ENCODE measurements around the gene ARAP1. TPM values are rescaled to one million over a fixed set of nuclear protein-coding genes. Genes with fewer than 3 reads are reported as not detected.

Gene ARAP1
- total and polyA plus RNA-seq, 2 donors (not counting 3 experiments of a cell fraction or from before 2014, with no cell fraction given) = 36.8 to 66.2 TPM

- TF ChIP-seq JUN (IDR thresholded peaks at IDR 0.05; ENCODE audit: borderline replicate concordance, insufficient read depth, insufficient read length, low read depth) (no peak), FOS (IDR thresholded peaks at IDR 0.05; ENCODE audit: borderline replicate concordance, insufficient read depth, low read length) (no peak), POLR2AphosphoS5 (IDR thresholded peaks at IDR 0.05; ENCODE audit: insufficient read depth, low read depth, low read length) (no peak), MYC (IDR thresholded peaks at IDR 0.05; ENCODE audit: low read depth, low read length) (no peak), GATA2 (IDR thresholded peaks at IDR 0.05; ENCODE audit: insufficient read depth, insufficient read length, low read depth, low read length) (no peak), CTCF (IDR thresholded peaks at IDR 0.05; ENCODE audit: extremely low read depth in 1 of 2, insufficient read depth in 1 of 2, low read depth in 1 of 2, low read length in 2 of 2) (no peak), MAX (IDR thresholded peaks at IDR 0.05; ENCODE audit: insufficient read depth, insufficient read length) (no peak), POLR2A (IDR thresholded peaks at IDR 0.05; ENCODE audit: low read depth, low read length) (no peak), EZH2 (IDR thresholded peaks at IDR 0.05; ENCODE audit: borderline replicate concordance, low read depth, low read length, severe bottlenecking) (no peak)
- DNase-seq (ENCODE audit: low read depth, low spot score) (no peak), FAIRE-seq (no peak)
- Histone ChIP-seq H3K27me3 (ENCODE audit: control insufficient read depth in 2 of 2, insufficient read depth in 2 of 2, low read length in 2 of 2) (no peaks in the 10 kb centered on the region), H3K27ac (ENCODE audit: insufficient read depth, low read depth, low read length) (no peak overlapping the region), H3K4me1 (ENCODE audit: control insufficient read depth, extremely low read depth, insufficient read depth, low read length) (peaks cover 20% of the 10 kb centered on the region), H3K9me1 (replicated peaks; ENCODE audit: control insufficient read depth, extremely low read depth, insufficient read depth, low read length) (no peaks in the 10 kb centered on the region), H3K36me3 (ENCODE audit: control insufficient read depth in 2 of 2, extremely low read depth in 1 of 2, insufficient read depth in 2 of 2, low read length in 2 of 2) (no peaks in the 10 kb centered on the region), H3K4me2 (ENCODE audit: insufficient read depth, low read length) (no peak overlapping the region), H3K79me2 (ENCODE audit: control insufficient read depth, insufficient read depth, low read length) (peaks cover 2% of the 10 kb centered on the region), H2AFZ (ENCODE audit: low read depth, low read length) (no peak overlapping the region), H3K4me3 (replicated peaks in 1 of 3; ENCODE audit: insufficient read depth in 1 of 3, low read depth in 1 of 3, low read length in 3 of 3) (no peak overlapping the region), H3K9me3 (replicated peaks; ENCODE audit: control insufficient read depth, insufficient read depth, low read length) (no peaks in the 10 kb centered on the region), H4K20me1 (replicated peaks; ENCODE audit: control insufficient read depth, extremely low read depth, insufficient read depth, low read length) (no peaks in the 10 kb centered on the region), H3K9ac (replicated peaks; ENCODE audit: extremely low read depth, insufficient read depth, low read length) (no peak overlapping the region)
- intact Hi-C loops (cut with micrococcal nuclease) (no loop called here), dilution Hi-C loops (cut with MboI; ENCODE audit: extremely low pct_ligation_motif_present, low sequenced_read_pairs) (no loop called here)
- no TSS peak for BruUV-seq (replicated peaks)
- ChIA-PET CTCF (interaction anchor here (1.0 to 1.8 kb wide), 3 partner anchors 9 to 32 kb away, joined by 4 to 5 read pairs (median 4); no protein-coding TSS in a partner anchor), POLR2A (no interaction called here)
Measured at GRCh38 chr11:72740060-72740424, 12.2 kb downstream of the ARAP1 start.
